Heart left ventricle (tissue), 13 donors: ENCODE data around the gene CUX1.

Experiments used
- CTCF ChIP-seq, 12 donors: fragments of 200-600 bp; sonication (generic) in 4 of 12; IDR thresholded peaks; one replicate each; pipeline versions ENCODE4 v1.5.0 to v1.8.0; 2018 to 2022; ENCODE audit warnings: antibody characterized with exemption in 12 of 12, mild to moderate bottlenecking in 5 of 12
- POLR2A ChIP-seq, 2 donors: fragments of 450-650 bp; IDR thresholded peaks; one replicate each; pipeline ENCODE4 v1.6.1; 2017; ENCODE audit warnings: antibody characterized with exemption in 2 of 2, mild to moderate bottlenecking in 2 of 2, moderate library complexity in 2 of 2
- donor health status: ischemic (EF 13 %, LVEDD 7.1; RV severe dilation, severe dysfunction).
- donor health status: DM: no; HTN: yes; CAD: no.
- donor health status: DM: no; HTN: no; CAD: no.
- donor health status: ischemic (EF 25% LVEDD 6.9; RV normal size, moderate dysfunction).
- donor health status: ischemic (EF 25% LVEDD 5.7; RV mildly dilated, moderate dysfunction).
- donor health status: ischemic (EF 35%, LVEDD 5.7; RV mildly dilated, moderate dysfunction).
- donor health status: nonischemic (EF 11% LVEDD 7.7; RV severe dilation, severe dysfunction).
- donor health status: DM: yes; HTN: yes; CAD: no.
- donor health status: PGD.
- donor health status: ischemic (EF 29% LVEDD 5.4; RV normal size, mild dysfunction).
- donor health status: nonischemic (EF 23%, LVEDD 6.1; RV moderate dilation, normal function).

GRCh38 chr7:101915000-101915399, 97.6 kb downstream of the CUX1 start:
- no peak for TF ChIP-seq CTCF (IDR thresholded peaks at IDR 0.05)
- no peak for TF ChIP-seq POLR2A (IDR thresholded peaks at IDR 0.05)
